ENCODE measurements around the gene RPRD1A. TPM values are rescaled to one million over a fixed set of nuclear protein-coding genes. Genes with fewer than 3 reads are reported as not detected.

RPRD1A gene
- polyA plus RNA-seq, 1 of the 3 experiments (the other 2 are of a cell fraction) = 28.9 TPM

- no peak for TF ChIP-seq PBX3 (IDR thresholded peaks at IDR 0.05)
- TF ChIP-seq USF1 (IDR thresholded peaks at IDR 0.05; ENCODE audit: borderline replicate concordance, low read depth) = no peak
- no peak for TF ChIP-seq NRF1 (IDR thresholded peaks at IDR 0.05; ENCODE audit: low read depth, low read length)
- no peak for TF ChIP-seq ELF1 (IDR thresholded peaks at IDR 0.05)
These were observed 8.7 kb upstream of the RPRD1A start (continued) for GRCh38 chr18:36075862-36076587.

GRCh38 chr18:36074435-36074834 is 7.1 kb upstream of the RPRD1A start:
- Histone ChIP-seq H3K27ac (ENCODE audit: low read depth in 2 of 2, low read length in 1 of 2) (no peak overlapping the region), H3K4me3 (ENCODE audit: low read depth in 2 of 2, low read length in 1 of 2) (no peak overlapping the region), H2AFZ (ENCODE audit: low read depth) (no peak overlapping the region), H3K9me2 (no peaks in the 10 kb centered on the region; the same call in 1 of the 2 replicates), H3K79me2 (ENCODE audit: insufficient read depth) (no peaks in the 10 kb centered on the region), H3K9me3 (no peaks in the 10 kb centered on the region), H3K36me3 (replicated peaks in 1 of 2; ENCODE audit: control insufficient read depth in 1 of 2, insufficient read depth in 2 of 2, low read length in 1 of 2) (no peaks in the 10 kb centered on the region), H4K20me1 (ENCODE audit: insufficient read depth) (no peaks in the 10 kb centered on the region), H3K4me1 (ENCODE audit: control insufficient read depth in 1 of 2, insufficient read depth in 2 of 2, low read depth in 1 of 2, low read length in 1 of 2) (no peaks in the 10 kb centered on the region), H3K4me2 (no peak overlapping the region), H3F3A (replicated peaks; ENCODE audit: insufficient read depth) (no peaks in the 10 kb centered on the region), H3K9ac (no peak overlapping the region), H3K27me3 (ENCODE audit: insufficient read depth) (no peaks in the 10 kb centered on the region; the same call in 1 of the 2 replicates)
- 67% methylated on average over 4 of the region's 4 CpGs for WGBS (ENCODE audit: low lambda C conversion rate)
- no peak for DNase-seq
- ChIA-PET CTCF (interaction anchor here (1.5 kb wide), 1 partner anchor 10 kb away, joined by 4 read pairs; no protein-coding TSS in a partner anchor), POLR2A (no interaction called here)
- TF ChIP-seq, protein P1, sequence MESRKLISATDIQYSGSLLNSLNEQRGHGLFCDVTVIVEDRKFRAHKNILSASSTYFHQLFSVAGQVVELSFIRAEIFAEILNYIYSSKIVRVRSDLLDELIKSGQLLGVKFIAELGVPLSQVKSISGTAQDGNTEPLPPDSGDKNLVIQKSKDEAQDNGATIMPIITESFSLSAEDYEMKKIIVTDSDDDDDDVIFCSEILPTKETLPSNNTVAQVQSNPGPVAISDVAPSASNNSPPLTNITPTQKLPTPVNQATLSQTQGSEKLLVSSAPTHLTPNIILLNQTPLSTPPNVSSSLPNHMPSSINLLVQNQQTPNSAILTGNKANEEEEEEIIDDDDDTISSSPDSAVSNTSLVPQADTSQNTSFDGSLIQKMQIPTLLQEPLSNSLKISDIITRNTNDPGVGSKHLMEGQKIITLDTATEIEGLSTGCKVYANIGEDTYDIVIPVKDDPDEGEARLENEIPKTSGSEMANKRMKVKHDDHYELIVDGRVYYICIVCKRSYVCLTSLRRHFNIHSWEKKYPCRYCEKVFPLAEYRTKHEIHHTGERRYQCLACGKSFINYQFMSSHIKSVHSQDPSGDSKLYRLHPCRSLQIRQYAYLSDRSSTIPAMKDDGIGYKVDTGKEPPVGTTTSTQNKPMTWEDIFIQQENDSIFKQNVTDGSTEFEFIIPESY (IDR thresholded peaks at IDR 0.05; ENCODE audit: borderline replicate concordance, low read depth) = no peak
- no peak for TF ChIP-seq POLR2AphosphoS5 (IDR thresholded peaks at IDR 0.05; ENCODE audit: low read depth, low read length)
- TF ChIP-seq TEAD4 (IDR thresholded peaks at IDR 0.05; ENCODE audit: borderline replicate concordance, insufficient read depth) = no peak
- no peak for TF ChIP-seq NRF1 (IDR thresholded peaks at IDR 0.05; ENCODE audit: low read depth, low read length)
- TF ChIP-seq EZH2phosphoT487 (IDR thresholded peaks at IDR 0.05; ENCODE audit: borderline replicate concordance, low read depth) = no peak
- TF ChIP-seq TAF1 (IDR thresholded peaks at IDR 0.05; ENCODE audit: borderline replicate concordance, low read depth, low read length) = no peak
- TF ChIP-seq EP300 (IDR thresholded peaks at IDR 0.05; ENCODE audit: borderline replicate concordance in 1 of 2, low read depth in 1 of 2, low read length in 1 of 2) = no peak
- TF ChIP-seq FOXM1 (IDR thresholded peaks at IDR 0.05; ENCODE audit: low read depth) = no peak
- TF ChIP-seq RXRA (IDR thresholded peaks at IDR 0.05; ENCODE audit: borderline replicate concordance, low read depth) = no peak
- TF ChIP-seq TCF12 (IDR thresholded peaks at IDR 0.05) = no peak
- TF ChIP-seq PBX3 (IDR thresholded peaks at IDR 0.05) = no peak
- TF ChIP-seq MXI1 (IDR thresholded peaks at IDR 0.05; ENCODE audit: low read depth, low read length) = no peak
- no peak for TF ChIP-seq FOSL2 (IDR thresholded peaks at IDR 0.05; ENCODE audit: borderline replicate concordance, low read depth)
- TF ChIP-seq JUND (IDR thresholded peaks at IDR 0.05) = no peak
- no peak for TF ChIP-seq RFX5 (IDR thresholded peaks at IDR 0.05; ENCODE audit: low read length)
- no peak for TF ChIP-seq GABPA (IDR thresholded peaks at IDR 0.05; ENCODE audit: low read depth)
- TF ChIP-seq USF2 (IDR thresholded peaks at IDR 0.05; ENCODE audit: borderline replicate concordance, low read depth, low read length) = no peak
- TF ChIP-seq, protein P2, sequence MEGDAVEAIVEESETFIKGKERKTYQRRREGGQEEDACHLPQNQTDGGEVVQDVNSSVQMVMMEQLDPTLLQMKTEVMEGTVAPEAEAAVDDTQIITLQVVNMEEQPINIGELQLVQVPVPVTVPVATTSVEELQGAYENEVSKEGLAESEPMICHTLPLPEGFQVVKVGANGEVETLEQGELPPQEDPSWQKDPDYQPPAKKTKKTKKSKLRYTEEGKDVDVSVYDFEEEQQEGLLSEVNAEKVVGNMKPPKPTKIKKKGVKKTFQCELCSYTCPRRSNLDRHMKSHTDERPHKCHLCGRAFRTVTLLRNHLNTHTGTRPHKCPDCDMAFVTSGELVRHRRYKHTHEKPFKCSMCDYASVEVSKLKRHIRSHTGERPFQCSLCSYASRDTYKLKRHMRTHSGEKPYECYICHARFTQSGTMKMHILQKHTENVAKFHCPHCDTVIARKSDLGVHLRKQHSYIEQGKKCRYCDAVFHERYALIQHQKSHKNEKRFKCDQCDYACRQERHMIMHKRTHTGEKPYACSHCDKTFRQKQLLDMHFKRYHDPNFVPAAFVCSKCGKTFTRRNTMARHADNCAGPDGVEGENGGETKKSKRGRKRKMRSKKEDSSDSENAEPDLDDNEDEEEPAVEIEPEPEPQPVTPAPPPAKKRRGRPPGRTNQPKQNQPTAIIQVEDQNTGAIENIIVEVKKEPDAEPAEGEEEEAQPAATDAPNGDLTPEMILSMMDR (IDR thresholded peaks at IDR 0.05) = no peak
- TF ChIP-seq RCOR1 (IDR thresholded peaks at IDR 0.05; ENCODE audit: low read length) = no peak
- TF ChIP-seq SIN3A (IDR thresholded peaks at IDR 0.05; ENCODE audit: borderline replicate concordance, low read depth, low read length) = no peak

Data from SK-N-SH (cell line).